ENCODE results near the gene C17orf78.
"Not testable (repeated sequence)": the region's sequence is repeated elsewhere in the genome, so short reads cannot be mapped to it uniquely, and the experiment has no call there.

C17orf78 gene

DNA sequence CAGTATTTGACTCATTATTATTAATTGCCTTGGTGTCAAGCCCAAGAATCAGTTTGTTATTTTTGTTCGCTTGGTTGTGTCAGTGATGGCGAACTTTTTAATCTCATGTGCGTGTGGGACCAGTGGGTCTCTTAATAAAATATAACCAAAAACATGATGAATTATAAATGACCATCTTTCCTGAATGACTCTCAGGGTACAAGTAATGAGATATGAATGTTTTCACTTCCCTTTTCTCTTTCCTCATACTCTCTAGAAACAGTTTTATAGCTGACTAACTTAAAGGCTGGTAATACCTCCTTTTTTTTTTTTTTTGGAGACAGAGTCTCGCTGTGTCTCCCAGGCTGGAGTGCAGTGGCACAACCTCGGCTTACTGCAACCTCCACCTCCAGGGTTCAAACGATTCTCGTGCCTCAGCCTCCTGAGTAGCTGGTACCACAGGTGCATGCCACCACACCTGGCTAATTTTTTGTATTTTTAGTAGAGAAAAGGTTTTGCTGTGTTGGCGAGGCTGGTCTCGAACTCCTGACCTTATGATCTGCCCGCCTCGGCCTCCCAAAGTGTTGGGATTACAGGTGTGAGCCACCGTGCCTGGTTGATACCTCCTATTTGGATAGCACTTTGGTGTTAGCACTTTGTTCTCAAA, 65.7 kb downstream of the C17orf78 start:
- DNase-seq = not testable (repeated sequence)

Data from DMS53 (cell line).